HL-60 (cell line): ENCODE results near the gene CCDC38.

Source experiments
- CTCF ChIP-seq: IDR thresholded peaks from one replicate; pipeline ENCODE4 v1.5.1; 2011; ENCODE audit warnings: low read length, control low read depth, inconsistent platforms; ENCODE audit not compliant: insufficient read depth
- GABPA ChIP-seq: IDR thresholded peaks from 2 replicates; pipeline ENCODE4 v1.6.1; 2012; ENCODE audit warnings: low read depth
- POLR2AphosphoS5 ChIP-seq: IDR thresholded peaks from 2 replicates; pipeline ENCODE4 v1.6.1; 2012; ENCODE audit warnings: low read depth
- REST ChIP-seq: IDR thresholded peaks from 2 replicates; pipeline ENCODE4 v1.6.1; 2012; ENCODE audit warnings: low read depth; ENCODE audit not compliant: insufficient replicate concordance
- SPI1 ChIP-seq: IDR thresholded peaks from 2 replicates; pipeline ENCODE4 v1.6.1; 2012; ENCODE audit warnings: low read depth, mild to moderate bottlenecking, borderline replicate concordance

- TF ChIP-seq POLR2AphosphoS5 = no peak
- no peak for TF ChIP-seq CTCF
- TF ChIP-seq REST = no peak
- TF ChIP-seq GABPA = no peak
- TF ChIP-seq SPI1 = no peak
Measured at GRCh38 chr12:95980437-95980836, 38.0 kb upstream of the CCDC38 start.
